Type B pancreatic cell (in vitro differentiated cells): ENCODE data around the gene LNX2. TPM values are rescaled to one million over a fixed set of nuclear protein-coding genes. Genes with fewer than 3 reads are reported as not detected.

Experiments
- DNase-seq: peaks from one replicate; pipeline ENCODE4 v3.0.0; 2021; ENCODE audit warnings: mixed read lengths; ENCODE audit not compliant: unreplicated experiment; ENCODE audit errors: extremely low spot score
- H3K27ac Mint-ChIP-seq: 2 replicates; pipeline ENCODE4 v1.8.0; 2021; ENCODE audit warnings: mild to moderate bottlenecking, mixed read lengths
- H3K27me3 Mint-ChIP-seq: 2 replicates; pipeline ENCODE4 v1.8.0; 2021; ENCODE audit warnings: mixed read lengths
- H3K36me3 Mint-ChIP-seq: 2 replicates; pipeline ENCODE4 v1.8.0; 2021; ENCODE audit warnings: mixed read lengths
- H3K4me1 Mint-ChIP-seq: one replicate; pipeline ENCODE4 v1.8.0; 2021; ENCODE audit warnings: mixed read lengths; ENCODE audit not compliant: unreplicated experiment
- H3K4me3 Mint-ChIP-seq: 2 replicates; pipeline ENCODE4 v1.8.0; 2021; ENCODE audit warnings: mild to moderate bottlenecking, mixed read lengths
- H3K9me3 Mint-ChIP-seq: 2 replicates; pipeline ENCODE4 v1.8.0; 2021; ENCODE audit warnings: mixed read lengths
- long read RNA-seq: library from polyadenylated mRNA; unstranded; transcript quantifications from one replicate; pipeline ENCODE4 v2.0.0, GENCODE V29; 2020
- total RNA-seq: library from RNA; stranded (reverse); gene quantifications from 2 replicates; pipeline ENCODE4 v1.2.1, GENCODE V29; 2021; ENCODE audit warnings: low replicate concordance
- TF ChIP-seq, protein P1 (sequence below): fragments of 200-600 bp; sonication (generic); conservative IDR thresholded peaks from 2 replicates; pipeline ENCODE4 v1.5.0; 2021; ENCODE audit warnings: antibody characterized with exemption, mild to moderate bottlenecking

Gene LNX2
- 12.0 and 18.7 TPM in 2 replicates for total RNA-seq
- long read RNA-seq, partial matches to known transcripts, result 5 of 5 reads
- long read RNA-seq, other reads (novel, unspliced or antisense), result 0 of 5 reads

DNA sequence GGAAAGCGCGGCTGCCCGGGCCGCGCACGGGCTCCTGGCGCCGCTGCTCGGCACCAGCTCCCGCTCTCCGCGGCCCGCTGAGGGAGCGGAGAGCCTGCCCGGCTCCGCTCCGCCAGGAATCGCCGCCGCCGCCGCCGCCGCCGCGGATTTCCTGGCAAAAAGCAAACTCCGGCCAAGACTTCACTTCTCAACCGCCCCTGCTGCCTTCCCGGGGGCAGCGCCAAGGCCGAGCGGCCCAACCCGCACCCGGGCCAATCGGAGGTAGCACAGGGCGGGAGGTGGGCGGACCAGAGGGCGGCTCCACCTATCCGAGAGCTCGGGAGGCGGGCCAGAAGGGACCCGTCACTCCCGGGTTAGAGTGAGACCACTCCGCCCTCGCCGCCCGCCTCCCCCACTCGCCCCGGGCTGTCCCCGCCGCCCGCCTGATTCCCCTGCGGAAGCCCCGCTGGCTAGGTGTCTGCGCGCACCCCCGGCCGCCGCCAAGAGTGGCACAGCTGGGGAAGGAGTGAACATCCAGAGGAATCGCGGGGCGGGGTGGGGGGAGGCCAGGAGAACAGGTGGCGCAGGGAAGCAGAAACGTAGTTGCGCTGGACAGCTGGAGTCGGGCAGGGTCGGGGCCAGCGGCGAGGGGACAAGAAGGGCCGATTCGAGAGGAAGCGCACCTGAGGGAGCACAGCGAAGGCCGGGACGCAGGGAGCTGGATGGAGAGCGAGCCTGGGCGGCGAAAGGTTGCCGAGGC lies at the start of gene LNX2:
LNX2 (minus strand) TSS at position 153 of the 739 bp plus-strand sequence. CDS start 38,826 bp downstream, outside the sequence.
- Mint-ChIP-seq H3K27me3 (no peaks in the 10 kb centered on the region), H3K27ac (peak within 1 kb of the TSS; percentile 98), H3K4me1 (peaks cover 38% of the 10 kb centered on the region), H3K36me3 (peaks cover 34% of the 10 kb centered on the region), H3K4me3 (peak within 1 kb of the TSS; percentile 99), H3K9me3 (no peaks in the 10 kb centered on the region)
- TF ChIP-seq, protein P1, sequence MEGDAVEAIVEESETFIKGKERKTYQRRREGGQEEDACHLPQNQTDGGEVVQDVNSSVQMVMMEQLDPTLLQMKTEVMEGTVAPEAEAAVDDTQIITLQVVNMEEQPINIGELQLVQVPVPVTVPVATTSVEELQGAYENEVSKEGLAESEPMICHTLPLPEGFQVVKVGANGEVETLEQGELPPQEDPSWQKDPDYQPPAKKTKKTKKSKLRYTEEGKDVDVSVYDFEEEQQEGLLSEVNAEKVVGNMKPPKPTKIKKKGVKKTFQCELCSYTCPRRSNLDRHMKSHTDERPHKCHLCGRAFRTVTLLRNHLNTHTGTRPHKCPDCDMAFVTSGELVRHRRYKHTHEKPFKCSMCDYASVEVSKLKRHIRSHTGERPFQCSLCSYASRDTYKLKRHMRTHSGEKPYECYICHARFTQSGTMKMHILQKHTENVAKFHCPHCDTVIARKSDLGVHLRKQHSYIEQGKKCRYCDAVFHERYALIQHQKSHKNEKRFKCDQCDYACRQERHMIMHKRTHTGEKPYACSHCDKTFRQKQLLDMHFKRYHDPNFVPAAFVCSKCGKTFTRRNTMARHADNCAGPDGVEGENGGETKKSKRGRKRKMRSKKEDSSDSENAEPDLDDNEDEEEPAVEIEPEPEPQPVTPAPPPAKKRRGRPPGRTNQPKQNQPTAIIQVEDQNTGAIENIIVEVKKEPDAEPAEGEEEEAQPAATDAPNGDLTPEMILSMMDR, result no peak
- DNase-seq, result peak; percentile 98

DNA sequence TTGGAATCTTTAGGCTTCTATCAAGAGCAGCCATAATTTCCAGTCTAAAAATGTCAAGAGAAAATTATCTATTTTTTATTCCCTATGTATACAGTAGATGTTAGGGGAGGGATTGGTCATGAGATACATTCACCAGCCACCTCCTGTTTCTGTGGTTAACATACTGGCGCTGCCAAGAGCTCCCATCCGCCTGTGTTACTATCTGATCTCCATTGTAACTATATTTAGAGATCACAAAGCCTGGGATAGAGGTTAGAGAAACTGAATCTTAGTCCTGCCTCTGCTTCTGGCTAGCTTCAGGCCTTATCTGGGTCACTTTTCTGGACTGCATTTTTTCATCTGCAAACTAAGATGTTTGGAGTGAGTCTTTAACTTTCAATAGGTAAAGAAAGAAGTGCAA lies 47.6 kb upstream of the LNX2 start:
- H3K4me3 Mint-ChIP-seq, result no peak overlapping the region
- H3K9me3 Mint-ChIP-seq, result peaks cover under 1% of the 10 kb centered on the region
- H3K27me3 Mint-ChIP-seq, result no peaks in the 10 kb centered on the region
- H3K36me3 Mint-ChIP-seq, result peaks cover 14% of the 10 kb centered on the region
- no peaks in the 10 kb centered on the region for H3K4me1 Mint-ChIP-seq
- H3K27ac Mint-ChIP-seq, result no peak overlapping the region
- TF ChIP-seq, protein P1, result no peak
- no peak for DNase-seq

DNA sequence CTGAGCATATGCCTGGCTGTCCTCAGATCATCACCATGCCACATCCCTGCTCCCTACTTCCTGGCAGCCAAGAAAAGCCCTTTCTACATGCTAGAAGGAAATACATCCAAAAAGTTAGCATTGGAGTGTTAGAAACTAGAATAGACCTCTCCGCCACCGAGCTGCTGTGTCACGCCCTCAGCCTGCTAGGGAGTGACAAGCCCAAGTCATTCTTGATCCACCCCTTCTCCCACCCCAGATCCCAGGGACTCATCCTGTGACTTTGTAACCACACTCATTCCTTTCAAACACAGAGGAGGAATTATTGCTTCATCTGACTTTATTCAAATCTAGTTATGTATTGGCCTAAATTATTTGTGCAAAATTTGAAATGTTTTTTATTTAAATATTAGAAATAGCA lies 46.6 kb upstream of the LNX2 start:
- TF ChIP-seq, protein P1, result no peak
- no peak overlapping the region for H3K27ac Mint-ChIP-seq
- H3K36me3 Mint-ChIP-seq, result peaks cover 16% of the 10 kb centered on the region
- H3K9me3 Mint-ChIP-seq, result no peaks in the 10 kb centered on the region
- no peak overlapping the region for H3K4me3 Mint-ChIP-seq
- DNase-seq, result no peak
- no peaks in the 10 kb centered on the region for H3K4me1 Mint-ChIP-seq
- H3K27me3 Mint-ChIP-seq, result no peaks in the 10 kb centered on the region

DNA sequence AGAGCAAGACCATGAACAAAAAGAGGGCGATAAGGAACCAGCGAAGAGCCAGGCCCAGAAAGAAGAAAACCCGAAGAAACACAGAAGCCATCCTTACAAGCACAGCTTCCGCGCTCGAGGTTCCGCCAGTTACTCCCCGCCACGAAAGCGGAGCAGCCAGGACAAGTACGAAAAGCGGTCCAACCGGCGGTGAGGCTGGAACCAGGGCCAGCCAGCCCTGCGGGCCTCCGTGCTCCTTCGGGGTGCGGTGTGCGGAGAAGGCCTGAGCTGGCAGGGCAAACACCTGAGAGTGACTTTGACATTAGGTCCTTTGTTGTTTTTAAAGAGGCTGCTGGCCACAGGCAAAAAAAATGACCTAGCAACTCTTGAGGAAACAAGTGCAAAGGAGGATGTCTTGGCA lies 45.4 kb upstream of the LNX2 start:
- DNase-seq, result no peak
- H3K4me1 Mint-ChIP-seq, result no peaks in the 10 kb centered on the region
- TF ChIP-seq, protein P1, result no peak
- peaks cover 16% of the 10 kb centered on the region for H3K36me3 Mint-ChIP-seq
- H3K4me3 Mint-ChIP-seq, result no peak overlapping the region
- H3K9me3 Mint-ChIP-seq, result no peaks in the 10 kb centered on the region
- H3K27me3 Mint-ChIP-seq, result no peaks in the 10 kb centered on the region
- no peak overlapping the region for H3K27ac Mint-ChIP-seq

DNA sequence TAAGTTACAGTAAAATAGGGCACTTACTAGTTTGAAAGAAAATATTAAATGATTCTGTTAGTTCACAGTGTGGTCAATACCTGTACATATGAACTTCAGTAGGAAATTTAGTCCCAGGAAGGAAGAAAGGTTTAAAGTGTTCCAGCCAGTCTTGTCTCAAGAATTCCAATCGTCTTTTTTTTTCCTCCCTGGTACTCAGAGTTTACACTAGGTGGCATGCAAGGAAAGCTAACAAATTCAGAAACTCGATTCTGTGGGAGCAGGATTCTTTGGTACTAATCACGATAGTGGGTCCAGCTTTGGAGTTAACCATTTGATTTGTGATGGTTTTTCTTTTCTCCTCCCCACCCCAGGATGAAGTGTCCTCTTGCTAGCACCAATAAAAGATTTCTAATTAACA lies 45.0 kb upstream of the LNX2 start:
- Mint-ChIP-seq H3K36me3 (peaks cover 16% of the 10 kb centered on the region), H3K4me1 (no peaks in the 10 kb centered on the region), H3K27me3 (no peaks in the 10 kb centered on the region), H3K9me3 (no peaks in the 10 kb centered on the region), H3K4me3 (no peak overlapping the region), H3K27ac (no peak overlapping the region)
- DNase-seq, result no peak
- TF ChIP-seq, protein P1, result peak; percentile 53
